CD4-positive, alpha-beta T cell (primary cell): ENCODE measurements around the gene KLHDC4. TPM values are rescaled to one million over a fixed set of nuclear protein-coding genes. Genes with fewer than 3 reads are reported as not detected.

ENCODE experiments used
- ATAC-seq: fragments of 200-7000 bp; cut with Tn5 transposase; one replicate; pipeline ENCODE4 v1.10.0; 2022; ENCODE audit warnings: mild to moderate bottlenecking; ENCODE audit not compliant: poor library complexity
- CTCF ChIA-PET: fragments of 350-600 bp; sonication (Branson Sonifier 250); formaldehyde crosslinking; loops from one replicate; lab custom pipeline; 2021; ENCODE audit warnings: antibody characterized with exemption, inconsistent platforms; lab: Charles Lee
- POLR2A ChIA-PET: fragments of 350-600 bp; sonication (Branson Sonifier 250); formaldehyde crosslinking; loops from one replicate; lab custom pipeline; 2021; ENCODE audit warnings: antibody characterized with exemption, inconsistent platforms; lab: Charles Lee
- DNase-seq, 14 experiments: peaks; one replicate each; pipeline ENCODE4 v3.0.0-alpha.2; 2013 to 2020; ENCODE audit warnings: mixed read lengths in 2 of 14
- H3K27ac ChIP-seq, 2 donors: one replicate each; pipeline versions ENCODE4 v1.5.1 to v1.7.0; 2013; ENCODE audit warnings: low read length in 2 of 2, low read depth in 1 of 2, mild to moderate bottlenecking in 1 of 2
- H3K27me3 ChIP-seq, 2 experiments: 1 replicate in 1 of 2; 2 replicates in 1 of 2; pipeline versions ENCODE4 v1.6.1 to v1.7.0; 2013; ENCODE audit warnings: low read length in 2 of 2, control low read depth in 1 of 2, mild to moderate bottlenecking in 1 of 2, moderate library complexity in 1 of 2; ENCODE audit not compliant: insufficient read depth in 2 of 2, control insufficient read depth in 1 of 2
- H3K36me3 ChIP-seq: one replicate; pipeline ENCODE4 v1.6.1; 2013; ENCODE audit warnings: low read length, control low read depth; ENCODE audit not compliant: insufficient read depth
- H3K4me1 ChIP-seq: one replicate; pipeline ENCODE4 v1.6.1; 2013; ENCODE audit warnings: low read length, control low read depth; ENCODE audit not compliant: insufficient read depth
- H3K4me3 ChIP-seq: one replicate; pipeline ENCODE4 v1.5.1; 2013; ENCODE audit warnings: mild to moderate bottlenecking, low read length, moderate library complexity
- H3K9me3 ChIP-seq, 2 experiments: 1 replicate in 1 of 2; 2 replicates in 1 of 2; pipeline versions ENCODE4 v1.6.1 to v1.7.0; 2013; ENCODE audit warnings: low read length in 2 of 2, mild to moderate bottlenecking in 2 of 2, control low read depth in 1 of 2, moderate library complexity in 1 of 2; ENCODE audit not compliant: control insufficient read depth in 1 of 2, insufficient read depth in 1 of 2
- H3K27ac Mint-ChIP-seq: one replicate; pipeline ENCODE4 v1.8.0; 2020; ENCODE audit warnings: mixed read lengths
- H3K27me3 Mint-ChIP-seq: one replicate; pipeline ENCODE4 v1.8.0; 2021; ENCODE audit warnings: mixed read lengths
- H3K36me3 Mint-ChIP-seq: one replicate; pipeline ENCODE4 v1.8.0; 2021; ENCODE audit warnings: low read depth, mixed read lengths
- H3K4me1 Mint-ChIP-seq: one replicate; pipeline ENCODE4 v1.8.0; 2021; ENCODE audit warnings: low read depth, mixed read lengths
- H3K4me3 Mint-ChIP-seq: one replicate; pipeline ENCODE4 v1.8.0; 2020; ENCODE audit warnings: mild to moderate bottlenecking, mixed read lengths
- H3K9me3 Mint-ChIP-seq: one replicate; pipeline ENCODE4 v1.8.0; 2020; ENCODE audit warnings: mixed read lengths
- CTCF ChIP-seq: fragments of 200-600 bp; IDR thresholded peaks from one replicate; pipeline ENCODE4 v1.8.0; 2022; ENCODE audit warnings: antibody characterized with exemption, mild to moderate bottlenecking
- intact Hi-C, 2 experiments: fragments of 100-400 bp; cut with DNase I in 1 of 2; cut with micrococcal nuclease in 1 of 2; formaldehyde crosslinking; loops; one replicate each; pipeline versions ENCODE4 v1.15.1 to v1.9.0; 2023 to 2025; cut with DNase I, micrococcal nuclease
- total RNA-seq, 174 experiments: library from RNA in 2 of 174; stranded (reverse) in 2 of 174; gene quantifications; one replicate each; pipeline ENCODE4 v1.2.3 and lab custom pipeline; 2021 to 2026

Gene KLHDC4
- total RNA-seq, 2 experiments from 2014 or later: 41.4 to 43.0 TPM

DNA sequence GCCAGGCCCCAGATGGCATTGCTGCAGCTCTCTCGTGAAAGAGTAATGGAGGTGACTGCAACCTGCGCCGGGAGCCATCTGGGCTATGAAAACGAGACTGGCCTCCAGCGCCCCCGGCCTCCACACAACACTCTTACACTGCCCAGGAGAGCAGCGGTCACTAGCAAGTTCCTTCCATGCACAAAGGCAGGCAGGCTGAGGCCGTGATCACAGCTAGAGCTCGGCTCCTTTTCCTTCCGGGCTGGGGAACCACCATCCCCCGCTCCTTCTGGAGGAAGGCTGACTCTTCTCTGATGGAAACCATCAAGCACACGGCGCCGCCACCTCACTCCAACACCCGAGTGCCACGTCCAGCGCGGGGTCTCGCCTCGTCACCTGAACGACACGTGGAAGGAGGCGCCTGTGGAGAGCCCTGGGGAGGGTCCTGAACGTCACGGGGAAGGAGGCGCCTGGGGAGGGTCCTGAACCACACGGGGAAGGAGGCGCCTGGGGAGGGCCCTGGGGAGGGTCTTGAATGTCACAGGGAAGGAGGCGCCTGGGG, 61.9 kb downstream of the KLHDC4 start:
- peaks cover 37% of the 10 kb centered on the region for H3K36me3 ChIP-seq
- peaks cover 46% of the 10 kb centered on the region for H3K4me1 ChIP-seq
- no peak for TF ChIP-seq CTCF
- Mint-ChIP-seq H3K4me3 (no peak overlapping the region), H3K27ac (peak overlapping the region; percentile 85), H3K4me1 (peaks cover 45% of the 10 kb centered on the region), H3K36me3 (peaks cover 27% of the 10 kb centered on the region), H3K9me3 (no peaks in the 10 kb centered on the region), H3K27me3 (no peaks in the 10 kb centered on the region)
- ChIA-PET POLR2A (no interaction called here), CTCF (no interaction called here)
- DNase-seq (no peak), ATAC-seq (no peak)
- no peak overlapping the region for H3K4me3 ChIP-seq
- no peaks in the 10 kb centered on the region for H3K27me3 ChIP-seq
- no peak overlapping the region for H3K27ac ChIP-seq
- H3K9me3 ChIP-seq: no peaks in the 10 kb centered on the region
- intact Hi-C loops: no loop called here

DNA sequence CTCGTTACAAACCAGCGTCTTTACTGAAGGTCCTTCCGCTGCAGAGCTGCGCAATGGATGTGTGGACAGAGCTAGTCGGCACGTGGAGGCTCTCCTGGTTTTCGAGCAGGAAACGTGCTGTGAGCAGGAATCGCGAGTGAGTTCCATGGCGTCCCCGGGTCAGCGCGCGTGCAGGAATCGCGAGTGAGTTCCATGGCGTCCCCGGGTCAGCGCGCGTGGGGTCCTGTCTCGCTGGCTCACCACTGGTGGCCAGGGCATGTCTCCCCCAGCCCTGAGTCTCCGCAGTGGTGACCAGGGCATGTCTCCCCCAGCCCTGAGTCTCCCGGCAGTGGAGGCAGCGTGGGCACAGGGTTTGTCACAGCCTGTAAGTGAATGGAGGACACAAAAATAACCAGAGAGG, 62.7 kb downstream of the KLHDC4 start:
- ATAC-seq (no peak), DNase-seq (no peak)
- H3K9me3 ChIP-seq: no peaks in the 10 kb centered on the region
- no peaks in the 10 kb centered on the region for H3K27me3 ChIP-seq
- no peaks in the 10 kb centered on the region for H3K27me3 Mint-ChIP-seq
- H3K4me3 ChIP-seq: no peak overlapping the region
- H3K27ac Mint-ChIP-seq: peak overlapping the region; percentile 85
- peaks cover 29% of the 10 kb centered on the region for H3K36me3 ChIP-seq
- CTCF ChIA-PET: no interaction called here
- peak overlapping the region; percentile 74 for H3K4me3 Mint-ChIP-seq
- no peaks in the 10 kb centered on the region for H3K9me3 Mint-ChIP-seq
- H3K4me1 Mint-ChIP-seq: peaks cover 52% of the 10 kb centered on the region
- POLR2A ChIA-PET: interaction anchor here (0.6 to 2.8 kb wide), 2 partner anchors 10 to 63 kb away, joined by 3 to 11 read pairs; partner anchors contain the start of gene KLHDC4
- intact Hi-C loops: no loop called here
- no peak for TF ChIP-seq CTCF
- peaks cover 53% of the 10 kb centered on the region for H3K4me1 ChIP-seq
- peaks cover 20% of the 10 kb centered on the region for H3K36me3 Mint-ChIP-seq
- peak overlapping the region in 1 of 2 donors; percentile 40 for H3K27ac ChIP-seq

DNA sequence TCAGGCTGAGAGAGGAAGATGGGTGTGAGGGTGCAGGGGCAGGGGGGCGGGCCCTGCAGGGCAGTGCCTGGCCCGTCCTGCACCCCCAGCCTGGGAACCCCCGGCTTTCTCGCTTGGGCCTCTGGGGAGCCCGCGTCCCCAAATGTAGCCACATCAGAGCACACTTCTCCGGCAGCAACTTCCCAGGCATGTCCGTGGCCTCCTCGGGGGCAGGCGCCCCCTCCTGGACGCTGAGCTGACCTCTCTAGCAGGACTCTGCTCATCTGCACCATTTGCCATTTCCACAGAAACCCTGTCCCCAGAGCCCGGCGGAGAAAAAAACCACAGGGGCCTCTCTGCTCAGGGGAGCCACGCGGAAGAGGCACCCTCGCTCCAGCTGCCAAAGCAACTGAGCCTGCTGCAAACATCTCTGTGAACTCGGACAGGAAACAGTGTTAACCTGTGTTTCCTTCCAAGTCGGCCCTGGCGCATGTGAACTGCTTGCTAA, 63.4 kb downstream of the KLHDC4 start:
- Mint-ChIP-seq H3K9me3 (no peaks in the 10 kb centered on the region), H3K36me3 (peaks cover 15% of the 10 kb centered on the region), H3K27me3 (no peaks in the 10 kb centered on the region), H3K4me1 (peaks cover 54% of the 10 kb centered on the region), H3K27ac (peak overlapping the region; percentile 85), H3K4me3 (peak overlapping the region; percentile 74)
- Histone ChIP-seq H3K4me1 (peaks cover 53% of the 10 kb centered on the region), H3K27me3 (no peaks in the 10 kb centered on the region), H3K4me3 (no peak overlapping the region), H3K27ac (peak overlapping the region; percentile 40 to 41), H3K36me3 (peaks cover 22% of the 10 kb centered on the region), H3K9me3 (no peaks in the 10 kb centered on the region)
- CTCF ChIA-PET: no interaction called here
- DNase-seq (peak in 11 of 14 experiments; percentile 15 to 64 (median 40)), ATAC-seq (peak; percentile 60)
- TF ChIP-seq CTCF: peak; percentile 35
- intact Hi-C loops: no loop called here
- POLR2A ChIA-PET: interaction anchor here (0.6 to 2.8 kb wide), 2 partner anchors 11 to 63 kb away, joined by 3 to 11 read pairs; partner anchors contain the start of gene KLHDC4
